Measurements from ENCODE around the gene NRAS.
A peak's percentile ranks its signal among the peaks of the same experiment; 100 is the strongest.

The NRAS gene

GRCh38 chr1:114671011-114671938 lies 45.3 kb downstream of the NRAS start:
- peak; percentile 28 for DNase-seq

- peak; percentile 81 for DNase-seq
Measured at GRCh38 chr1:114670083-114671010, 46.2 kb downstream of the NRAS start.

- no peak for DNase-seq
Measured at GRCh38 chr1:114669562-114670082, 46.9 kb downstream of the NRAS start, which contains the start of gene DENND2C. DENND2C (minus strand) TSS chr1:114670049; CDS start chr1:114625984, 44,065 bp downstream.

DNA sequence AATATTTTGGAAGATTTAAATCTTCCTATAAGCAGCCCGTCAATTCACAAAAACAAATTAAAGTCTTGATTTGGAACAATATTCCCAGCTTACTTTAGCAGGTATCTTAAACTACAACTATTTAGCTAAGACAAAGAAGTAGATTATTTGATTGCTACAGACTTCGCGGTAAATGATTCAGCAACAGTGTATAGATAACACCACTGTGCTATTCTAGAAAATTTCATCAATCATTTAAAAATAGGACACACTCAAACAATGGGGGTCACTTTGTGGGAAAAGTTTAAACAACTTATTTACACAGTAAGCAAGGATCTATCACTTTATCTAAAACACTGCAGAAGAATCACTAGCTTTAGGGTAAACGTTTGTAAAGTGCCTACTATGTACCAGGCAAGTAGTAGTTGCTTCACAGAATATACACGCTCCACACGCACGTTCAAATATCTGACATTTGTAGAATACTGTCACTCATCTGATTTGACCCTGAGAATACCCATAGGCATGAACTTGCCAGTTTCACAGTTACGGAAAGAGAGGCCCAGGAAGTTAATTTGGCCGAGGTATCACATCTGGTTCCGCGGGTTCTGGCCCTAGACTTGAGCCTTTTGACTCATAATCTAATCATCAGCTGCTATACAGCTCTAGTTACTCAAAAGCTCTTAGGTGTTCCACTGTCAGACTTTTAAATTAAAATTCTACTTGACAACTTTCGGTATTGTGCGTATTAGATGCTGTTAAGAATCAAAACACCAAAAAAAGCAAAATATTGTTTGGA lies 47.6 kb downstream of the NRAS start:
- no peak for DNase-seq

DNA sequence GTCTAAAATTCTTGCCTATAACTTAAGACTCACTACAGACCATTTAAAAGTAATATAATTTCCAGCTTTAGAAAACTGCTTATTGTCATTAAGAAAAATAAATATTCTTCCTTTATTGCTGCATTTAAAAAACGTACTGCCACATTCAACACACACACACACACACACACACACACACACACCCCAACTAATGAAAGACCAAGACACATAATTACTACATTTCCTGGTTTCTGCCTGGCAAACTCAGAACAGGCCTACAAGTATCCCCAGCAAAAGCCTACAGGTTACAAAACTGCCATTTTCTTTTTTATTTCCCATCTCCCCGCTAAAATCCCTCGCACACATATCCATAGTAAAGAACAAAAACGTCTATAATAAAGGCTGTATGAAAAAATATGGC lies 48.2 kb downstream of the NRAS start:
- no peak for DNase-seq

- DNase-seq = no peak
Measured at GRCh38 chr1:114666954-114667353, 49.6 kb downstream of the NRAS start.

- DNase-seq = no peak
Measured at GRCh38 chr1:114660238-114660637, 56.3 kb downstream of the NRAS start.
